RWPE2 (cell line): ENCODE results near the gene ZNF467.

Experiments
- ATAC-seq: fragments of 200-7000 bp; cut with Tn5 transposase; 3 replicates; pipeline ENCODE4 v1.9.1; 2021; ENCODE audit warnings: low read depth
- DNase-seq: peaks from one replicate; pipeline ENCODE4 v3.0.0-alpha.2; 2020; ENCODE audit warnings: low spot score
- H3K27ac ChIP-seq: fragments of 450-650 bp; 2 replicates; pipeline ENCODE4 v1.5.1; 2017; ENCODE audit warnings: mild to moderate bottlenecking; ENCODE audit not compliant: poor library complexity, severe bottlenecking
- H3K27me3 ChIP-seq: fragments of 250-450 bp; sonication (Bioruptor Pico); 2 replicates; pipeline ENCODE4 v1.5.1; 2021; ENCODE audit warnings: mild to moderate bottlenecking, moderate library complexity; ENCODE audit not compliant: insufficient read depth, poor library complexity, severe bottlenecking
- H3K36me3 ChIP-seq: fragments of 250-450 bp; sonication (Bioruptor Pico); 2 replicates; pipeline ENCODE4 v1.5.1; 2020; ENCODE audit warnings: low read depth, mild to moderate bottlenecking, moderate library complexity
- H3K4me1 ChIP-seq: fragments of 250-450 bp; sonication (Bioruptor Pico); 2 replicates; pipeline ENCODE4 v1.5.1; 2021; ENCODE audit warnings: mild to moderate bottlenecking, moderate library complexity; ENCODE audit not compliant: insufficient read depth, poor library complexity, severe bottlenecking
- H3K4me3 ChIP-seq: fragments of 250-450 bp; sonication (Bioruptor Pico); 2 replicates; pipeline ENCODE4 v1.5.1; 2021; ENCODE audit warnings: mild to moderate bottlenecking, moderate library complexity; ENCODE audit not compliant: severe bottlenecking
- H3K9me3 ChIP-seq: fragments of 250-450 bp; sonication (Bioruptor Pico); 2 replicates; pipeline ENCODE4 v1.5.1; 2021; ENCODE audit warnings: mild to moderate bottlenecking, moderate library complexity; ENCODE audit not compliant: severe bottlenecking
- TF ChIP-seq, protein P1 (sequence below): fragments of 450-650 bp; IDR thresholded peaks from one replicate; pipeline ENCODE4 v1.5.1; 2017; ENCODE audit warnings: mild to moderate bottlenecking, moderate library complexity; ENCODE audit not compliant: poor library complexity, severe bottlenecking

Gene ZNF467

GRCh38 chr7:149778327-149778637 lies 4.9 kb upstream of the ZNF467 start:
- no peaks in the 10 kb centered on the region for H3K4me1 ChIP-seq
- H3K9me3 ChIP-seq: no peaks in the 10 kb centered on the region
- H3K27me3 ChIP-seq: peaks cover 21% of the 10 kb centered on the region
- DNase-seq: no peak
- H3K4me3 ChIP-seq: no peak overlapping the region
- ATAC-seq: no peak
- H3K36me3 ChIP-seq: no peaks in the 10 kb centered on the region
- no peak overlapping the region for H3K27ac ChIP-seq
- TF ChIP-seq, protein P1, sequence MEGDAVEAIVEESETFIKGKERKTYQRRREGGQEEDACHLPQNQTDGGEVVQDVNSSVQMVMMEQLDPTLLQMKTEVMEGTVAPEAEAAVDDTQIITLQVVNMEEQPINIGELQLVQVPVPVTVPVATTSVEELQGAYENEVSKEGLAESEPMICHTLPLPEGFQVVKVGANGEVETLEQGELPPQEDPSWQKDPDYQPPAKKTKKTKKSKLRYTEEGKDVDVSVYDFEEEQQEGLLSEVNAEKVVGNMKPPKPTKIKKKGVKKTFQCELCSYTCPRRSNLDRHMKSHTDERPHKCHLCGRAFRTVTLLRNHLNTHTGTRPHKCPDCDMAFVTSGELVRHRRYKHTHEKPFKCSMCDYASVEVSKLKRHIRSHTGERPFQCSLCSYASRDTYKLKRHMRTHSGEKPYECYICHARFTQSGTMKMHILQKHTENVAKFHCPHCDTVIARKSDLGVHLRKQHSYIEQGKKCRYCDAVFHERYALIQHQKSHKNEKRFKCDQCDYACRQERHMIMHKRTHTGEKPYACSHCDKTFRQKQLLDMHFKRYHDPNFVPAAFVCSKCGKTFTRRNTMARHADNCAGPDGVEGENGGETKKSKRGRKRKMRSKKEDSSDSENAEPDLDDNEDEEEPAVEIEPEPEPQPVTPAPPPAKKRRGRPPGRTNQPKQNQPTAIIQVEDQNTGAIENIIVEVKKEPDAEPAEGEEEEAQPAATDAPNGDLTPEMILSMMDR: no peak

DNA sequence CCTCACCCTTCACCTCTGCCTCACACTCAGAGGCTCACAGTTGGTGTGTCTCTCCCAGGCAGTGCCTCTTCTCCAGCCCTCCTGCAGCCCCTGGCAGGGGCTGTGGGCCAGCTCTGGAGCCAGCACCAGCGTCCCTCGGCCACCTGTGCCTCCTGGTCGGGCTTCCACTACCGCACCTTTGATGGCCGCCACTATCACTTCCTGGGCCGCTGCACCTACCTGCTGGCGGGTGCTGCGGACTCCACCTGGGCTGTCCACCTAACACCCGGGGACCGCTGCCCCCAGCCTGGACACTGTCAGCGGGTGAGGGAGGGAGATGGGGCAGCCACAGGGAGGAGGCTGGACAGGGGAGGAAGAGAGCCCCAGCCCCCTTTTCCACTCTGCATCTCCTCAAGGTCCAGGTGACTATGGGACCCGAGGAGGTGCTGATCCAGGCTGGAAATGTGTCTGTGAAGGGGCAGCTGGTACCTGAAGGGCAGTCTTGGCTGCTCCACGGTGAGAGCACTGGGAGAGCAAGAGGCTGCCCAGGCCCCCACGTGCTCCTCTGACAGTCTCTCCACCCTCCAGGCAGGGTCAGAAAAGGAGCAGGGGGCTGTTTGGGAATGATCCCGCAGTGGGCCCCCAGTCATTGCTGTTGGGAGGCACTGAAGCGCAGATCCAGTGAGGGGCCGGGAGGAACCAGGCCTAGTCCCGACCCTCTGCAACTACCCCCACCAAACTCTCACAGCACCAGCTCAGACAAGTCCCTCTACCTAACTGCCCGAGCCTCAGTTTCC lies 4.4 kb upstream of the ZNF467 start:
- ATAC-seq: no peak
- Histone ChIP-seq H3K4me1 (no peaks in the 10 kb centered on the region), H3K27me3 (peaks cover 21% of the 10 kb centered on the region), H3K9me3 (no peaks in the 10 kb centered on the region), H3K27ac (no peak overlapping the region), H3K36me3 (no peaks in the 10 kb centered on the region), H3K4me3 (no peak overlapping the region)
- TF ChIP-seq, protein P1: no peak
- no peak for DNase-seq

DNA sequence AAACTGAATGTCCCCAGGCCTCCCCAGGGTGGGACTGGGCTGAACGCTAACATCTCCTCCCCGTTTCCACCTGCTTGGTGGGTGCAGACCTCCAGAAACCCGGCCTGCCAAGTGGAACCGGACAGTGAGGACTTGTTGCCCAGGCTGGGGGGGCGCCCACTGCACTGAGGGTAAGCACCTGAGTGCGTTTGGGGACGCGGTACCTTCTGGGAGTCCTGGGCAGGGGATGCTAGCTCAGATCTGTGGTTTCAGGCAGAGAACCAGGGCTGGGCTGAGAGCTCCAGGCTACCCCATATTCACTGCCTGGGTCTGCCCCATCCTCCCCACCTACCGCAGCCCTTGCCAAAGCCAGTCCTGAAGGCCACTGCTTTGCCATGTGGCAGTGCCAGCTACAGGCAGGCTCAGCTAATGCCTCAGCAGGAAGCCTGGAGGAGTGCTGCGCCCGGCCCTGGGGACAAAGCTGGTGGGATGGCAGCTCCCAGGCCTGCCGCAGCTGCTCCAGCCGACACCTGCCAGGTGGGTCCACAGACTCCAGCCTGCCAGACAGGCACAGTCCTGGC lies 3.5 kb upstream of the ZNF467 start:
- TF ChIP-seq, protein P1: no peak
- H3K4me3 ChIP-seq: no peak overlapping the region
- DNase-seq: no peak
- no peaks in the 10 kb centered on the region for H3K4me1 ChIP-seq
- no peaks in the 10 kb centered on the region for H3K36me3 ChIP-seq
- no peak overlapping the region for H3K27ac ChIP-seq
- ATAC-seq: no peak
- H3K27me3 ChIP-seq: peaks cover 21% of the 10 kb centered on the region
- H3K9me3 ChIP-seq: no peaks in the 10 kb centered on the region

- ATAC-seq (no peak), DNase-seq (no peak)
- TF ChIP-seq, protein P1: no peak
- no peaks in the 10 kb centered on the region for H3K36me3 ChIP-seq
- H3K27me3 ChIP-seq: peaks cover 21% of the 10 kb centered on the region
- H3K27ac ChIP-seq: no peak overlapping the region
- no peaks in the 10 kb centered on the region for H3K9me3 ChIP-seq
- no peak overlapping the region for H3K4me3 ChIP-seq
- no peaks in the 10 kb centered on the region for H3K4me1 ChIP-seq
Measured at GRCh38 chr7:149776289-149776688, 2.9 kb upstream of the ZNF467 start.

GRCh38 chr7:149775176-149775556 lies 1.8 kb upstream of the ZNF467 start:
- no peak overlapping the region for H3K4me3 ChIP-seq
- no peaks in the 10 kb centered on the region for H3K4me1 ChIP-seq
- H3K36me3 ChIP-seq: no peaks in the 10 kb centered on the region
- peaks cover 21% of the 10 kb centered on the region for H3K27me3 ChIP-seq
- no peaks in the 10 kb centered on the region for H3K9me3 ChIP-seq
- TF ChIP-seq, protein P1: no peak
- H3K27ac ChIP-seq: no peak overlapping the region
- DNase-seq: no peak
- ATAC-seq: no peak
